Panc1 (cell line): ENCODE data around the gene BRD3. TPM values are rescaled to one million over a fixed set of nuclear protein-coding genes. Genes with fewer than 3 reads are reported as not detected.
"Not testable (repeated sequence)": the region's sequence is repeated elsewhere in the genome, so short reads cannot be mapped to it uniquely, and the experiment has no call there.

Experiments used
- ATAC-seq: fragments of 200-7000 bp; cut with Tn5 transposase; 2 replicates; pipeline ENCODE4 v1.9.1; 2020; ENCODE audit warnings: mild to moderate bottlenecking, moderate library complexity
- BruUV-seq: library from RNA; stranded (reverse); fragments of 400-500 nt; replicated peaks from 2 replicates; lab custom pipeline; 2021; lab: Mats Ljungman, UMichigan
- CTCF ChIA-PET: fragments of 300-600 bp; sonication (Branson Sonifier 250); formaldehyde crosslinking; loops from one replicate; lab custom pipeline; 2022; ENCODE audit warnings: antibody characterized with exemption; lab: Charles Lee
- POLR2A ChIA-PET: fragments of 300-600 bp; sonication (Branson Sonifier 250); formaldehyde crosslinking; loops from one replicate; lab custom pipeline; 2022; ENCODE audit warnings: antibody characterized with exemption; lab: Charles Lee
- DNase-seq: peaks from one replicate; pipeline ENCODE4 v3.0.0-alpha.2; 2010; ENCODE audit warnings: low read depth, low spot score
- H3K27ac ChIP-seq: 2 replicates; pipeline ENCODE4 v1.5.1; 2011; ENCODE audit warnings: mild to moderate bottlenecking, low read length, inconsistent platforms
- H3K27me3 ChIP-seq: fragments of 200-500 bp; sonication (Bioruptor generic); 2 replicates; pipeline ENCODE4 v1.6.0; 2014; ENCODE audit warnings: low read length, inconsistent platforms; ENCODE audit not compliant: control insufficient read depth, insufficient read depth
- H3K36me3 ChIP-seq: fragments of 200-500 bp; sonication (Bioruptor generic); 2 replicates; pipeline ENCODE4 v1.5.1; 2014; ENCODE audit warnings: inconsistent platforms, mild to moderate bottlenecking, low read length, moderate library complexity; ENCODE audit not compliant: control insufficient read depth, insufficient read depth
- H3K4me1 ChIP-seq: 2 replicates; pipeline ENCODE4 v1.5.1; 2011; ENCODE audit warnings: inconsistent platforms, mild to moderate bottlenecking, low read length, moderate library complexity; ENCODE audit not compliant: control insufficient read depth, insufficient read depth
- H3K4me3 ChIP-seq, 2 experiments: 2 replicates each; pipeline ENCODE4 v1.5.1; 2011 to 2012; ENCODE audit warnings: low read depth in 2 of 2, low read length in 2 of 2, mild to moderate bottlenecking in 2 of 2, inconsistent platforms in 1 of 2, moderate library complexity in 1 of 2
- H3K9me3 ChIP-seq: fragments of 200-500 bp; sonication (Bioruptor generic); 2 replicates; pipeline ENCODE4 v1.5.1; 2014; ENCODE audit warnings: low read depth, mild to moderate bottlenecking, inconsistent platforms, low read length, moderate library complexity; ENCODE audit not compliant: control insufficient read depth, insufficient read depth
- CTCF ChIP-seq: fragments of 450-650 bp; IDR thresholded peaks from 2 replicates; pipeline ENCODE4 v1.5.1; 2017; ENCODE audit warnings: mild to moderate bottlenecking
- POLR2AphosphoS5 ChIP-seq: IDR thresholded peaks from 2 replicates; pipeline ENCODE4 v1.6.1; 2012; ENCODE audit warnings: mild to moderate bottlenecking, low read depth, low read length, moderate library complexity
- SIN3A ChIP-seq: IDR thresholded peaks from 2 replicates; pipeline ENCODE4 v1.6.1; 2012; ENCODE audit warnings: low read depth, mild to moderate bottlenecking, low read length, moderate library complexity, borderline replicate concordance; ENCODE audit not compliant: insufficient read depth
- TCF7L2 ChIP-seq: IDR thresholded peaks from 2 replicates; pipeline ENCODE4 v1.6.1; 2011; ENCODE audit warnings: mild to moderate bottlenecking, low read depth, low read length, inconsistent platforms
- in situ Hi-C: cut with HindIII; loops from 2 replicates; pipeline ENCODE4 v1.10.0; 2016; ENCODE audit warnings: low sequenced_read_pairs, low pct_unique_long_range_greater_than_20kb
- intact Hi-C: fragments of 100-400 bp; cut with micrococcal nuclease; formaldehyde crosslinking; loops from one replicate; pipeline ENCODE4 v1.10.0; 2022; ENCODE audit not compliant: unreplicated experiment
- total RNA-seq: library from RNA; stranded (reverse); gene quantifications from one replicate; pipeline ENCODE4 v1.2.1, GENCODE V29; 2021; ENCODE audit not compliant: unreplicated experiment
- TF ChIP-seq, protein P1 (sequence below), 2 experiments: IDR thresholded peaks; 2 replicates each; pipeline ENCODE4 v1.6.1; 2011 to 2012; ENCODE audit warnings: low read depth in 2 of 2, control low read depth in 1 of 2, low read length in 1 of 2, mild to moderate bottlenecking in 1 of 2, moderate library complexity in 1 of 2; ENCODE audit not compliant: insufficient read depth in 1 of 2

Gene BRD3
- total RNA-seq, 1 experiment from 2014 or later, result 27.6 TPM

- no peaks in the 10 kb centered on the region for H3K4me1 ChIP-seq
- H3K9me3 ChIP-seq, result no peaks in the 10 kb centered on the region
- ChIA-PET POLR2A (no interaction called here), CTCF (no interaction called here)
- no peak overlapping the region for H3K4me3 ChIP-seq
- ATAC-seq (no peak), DNase-seq (no peak)
- TF ChIP-seq, protein P1, sequence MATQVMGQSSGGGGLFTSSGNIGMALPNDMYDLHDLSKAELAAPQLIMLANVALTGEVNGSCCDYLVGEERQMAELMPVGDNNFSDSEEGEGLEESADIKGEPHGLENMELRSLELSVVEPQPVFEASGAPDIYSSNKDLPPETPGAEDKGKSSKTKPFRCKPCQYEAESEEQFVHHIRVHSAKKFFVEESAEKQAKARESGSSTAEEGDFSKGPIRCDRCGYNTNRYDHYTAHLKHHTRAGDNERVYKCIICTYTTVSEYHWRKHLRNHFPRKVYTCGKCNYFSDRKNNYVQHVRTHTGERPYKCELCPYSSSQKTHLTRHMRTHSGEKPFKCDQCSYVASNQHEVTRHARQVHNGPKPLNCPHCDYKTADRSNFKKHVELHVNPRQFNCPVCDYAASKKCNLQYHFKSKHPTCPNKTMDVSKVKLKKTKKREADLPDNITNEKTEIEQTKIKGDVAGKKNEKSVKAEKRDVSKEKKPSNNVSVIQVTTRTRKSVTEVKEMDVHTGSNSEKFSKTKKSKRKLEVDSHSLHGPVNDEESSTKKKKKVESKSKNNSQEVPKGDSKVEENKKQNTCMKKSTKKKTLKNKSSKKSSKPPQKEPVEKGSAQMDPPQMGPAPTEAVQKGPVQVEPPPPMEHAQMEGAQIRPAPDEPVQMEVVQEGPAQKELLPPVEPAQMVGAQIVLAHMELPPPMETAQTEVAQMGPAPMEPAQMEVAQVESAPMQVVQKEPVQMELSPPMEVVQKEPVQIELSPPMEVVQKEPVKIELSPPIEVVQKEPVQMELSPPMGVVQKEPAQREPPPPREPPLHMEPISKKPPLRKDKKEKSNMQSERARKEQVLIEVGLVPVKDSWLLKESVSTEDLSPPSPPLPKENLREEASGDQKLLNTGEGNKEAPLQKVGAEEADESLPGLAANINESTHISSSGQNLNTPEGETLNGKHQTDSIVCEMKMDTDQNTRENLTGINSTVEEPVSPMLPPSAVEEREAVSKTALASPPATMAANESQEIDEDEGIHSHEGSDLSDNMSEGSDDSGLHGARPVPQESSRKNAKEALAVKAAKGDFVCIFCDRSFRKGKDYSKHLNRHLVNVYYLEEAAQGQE (IDR thresholded peaks at IDR 0.05; ENCODE audit: insufficient read depth in 1 of 2, low read depth in 2 of 2, low read length in 1 of 2), result no peak
- no peak for TF ChIP-seq TCF7L2
- TF ChIP-seq CTCF, result no peak
- TF ChIP-seq POLR2AphosphoS5, result no peak
- no peak for TF ChIP-seq SIN3A
- H3K27ac ChIP-seq, result no peak overlapping the region
- intact Hi-C loops, result no loop called here
- in situ Hi-C loops, result no loop called here
- no peaks in the 10 kb centered on the region for H3K36me3 ChIP-seq
- 0 out of 2 replicates have a peak, but pooled peaks cover 3% of the 10 kb centered on the region for H3K27me3 ChIP-seq
- no TSS peak for BruUV-seq
Measured at GRCh38 chr9:134083451-134083850, 15.6 kb upstream of the BRD3 start.

DNA sequence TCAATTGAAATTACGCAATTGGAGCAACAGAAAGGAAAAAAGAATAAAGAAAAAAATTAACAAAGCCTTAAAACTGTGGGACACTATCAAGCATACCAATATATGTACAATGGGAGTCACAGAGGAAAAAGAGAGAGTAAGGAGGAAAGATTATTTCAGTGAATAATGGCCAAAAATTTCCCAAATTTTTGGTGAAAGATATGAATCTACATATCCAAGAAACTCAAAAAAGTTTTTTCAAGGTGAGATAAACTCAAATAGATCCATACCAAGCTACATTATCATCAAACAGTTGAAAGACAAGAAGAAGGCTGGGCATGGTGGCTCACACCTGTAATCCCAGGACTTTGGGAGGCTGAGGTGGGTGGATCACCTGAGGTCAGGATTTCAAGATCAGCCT, 8.8 kb upstream of the BRD3 start:
- no peaks in the 10 kb centered on the region for H3K36me3 ChIP-seq
- intact Hi-C loops, result no loop called here
- CTCF ChIA-PET, result no interaction called here
- ATAC-seq (no peak), DNase-seq (no peak)
- H3K4me3 ChIP-seq, result no peak overlapping the region
- BruUV-seq, result no TSS peak
- H3K9me3 ChIP-seq, result no peaks in the 10 kb centered on the region; the same call in 1 of the 2 replicates
- in situ Hi-C loops, result no loop called here
- no peak for TF ChIP-seq CTCF
- no peaks in the 10 kb centered on the region for H3K4me1 ChIP-seq
- no peak overlapping the region for H3K27ac ChIP-seq
- no peaks in the 10 kb centered on the region for H3K27me3 ChIP-seq
- POLR2A ChIA-PET, result no interaction called here

GRCh38 chr9:134075689-134076088, 7.9 kb upstream of the BRD3 start:
- H3K9me3 ChIP-seq, in situ Hi-C loops, H3K4me3 ChIP-seq, H3K36me3 ChIP-seq, DNase-seq, H3K4me1 ChIP-seq, BruUV-seq, POLR2A ChIA-PET, intact Hi-C loops, H3K27ac ChIP-seq, CTCF ChIA-PET, H3K27me3 ChIP-seq, ATAC-seq: not testable (repeated sequence)
